ENCODE data around the gene DBNDD1. TPM values are rescaled to one million over a fixed set of nuclear protein-coding genes. Genes with fewer than 3 reads are reported as not detected.

The DBNDD1 gene
- total RNA-seq, 1 experiment from 2014 or later: 24.6 TPM

DNA sequence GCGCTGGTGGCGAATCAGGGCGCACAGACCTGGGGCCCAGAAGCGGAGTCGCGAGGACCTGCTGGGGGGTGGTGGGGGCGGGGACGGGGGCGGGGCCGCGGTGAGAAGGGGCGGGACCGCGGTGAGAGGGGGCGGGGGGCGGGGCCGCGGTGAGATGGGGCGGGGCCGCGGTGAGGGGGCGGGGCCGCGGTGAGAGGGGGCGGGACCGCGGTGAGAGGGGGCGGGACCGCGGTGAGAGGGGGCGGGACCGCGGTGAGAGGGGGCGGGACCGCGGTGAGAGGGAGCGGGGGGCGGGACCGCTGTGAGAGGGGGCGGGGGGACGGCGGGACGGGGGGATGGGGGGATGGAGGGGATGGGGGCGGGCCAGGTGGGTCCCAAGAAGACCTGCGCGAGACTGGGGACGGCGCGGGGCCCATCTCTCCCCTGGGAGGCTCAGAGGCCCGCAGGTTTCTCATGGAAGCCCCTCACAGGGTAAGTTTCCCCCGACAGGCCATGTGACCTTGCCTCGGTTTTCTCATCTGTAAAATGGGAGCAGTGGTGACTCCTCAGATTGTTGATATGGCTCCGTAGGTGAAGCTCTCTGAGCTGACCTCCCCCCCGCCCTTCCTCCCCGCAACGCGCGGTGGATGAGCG is 28.6 kb upstream of the DBNDD1 start:
- Histone ChIP-seq H3K4me3 (ENCODE audit: low read depth, low read length, poor library complexity, severe bottlenecking) (peak overlapping the region; percentile 50), H3K27ac (ENCODE audit: low read depth, low read length, poor library complexity, severe bottlenecking) (no peak overlapping the region), H3K36me3 (ENCODE audit: insufficient read depth, low read length, poor library complexity, severe bottlenecking) (peaks cover 4% of the 10 kb centered on the region), H3K4me1 (ENCODE audit: insufficient read depth, low read length, poor library complexity, severe bottlenecking) (peaks cover 10% of the 10 kb centered on the region), H3K9me3 (ENCODE audit: low read depth, low read length, poor library complexity, severe bottlenecking) (no peaks in the 10 kb centered on the region), H3K27me3 (replicated peaks; ENCODE audit: insufficient read depth, low read depth, low read length, poor library complexity) (no peaks in the 10 kb centered on the region)
- no TSS peak for BruUV-seq (replicated peaks)
- POLR2A ChIA-PET (ENCODE audit: low non-redundant PET): no interaction called here
- intact Hi-C loops (cut with micrococcal nuclease; ENCODE audit: unreplicated experiment): no loop called here
- TF ChIP-seq EZH2 (IDR thresholded peaks at IDR 0.05; ENCODE audit: borderline replicate concordance, low read depth, low read length, poor library complexity, severe bottlenecking): no peak
- TF ChIP-seq, protein P1, sequence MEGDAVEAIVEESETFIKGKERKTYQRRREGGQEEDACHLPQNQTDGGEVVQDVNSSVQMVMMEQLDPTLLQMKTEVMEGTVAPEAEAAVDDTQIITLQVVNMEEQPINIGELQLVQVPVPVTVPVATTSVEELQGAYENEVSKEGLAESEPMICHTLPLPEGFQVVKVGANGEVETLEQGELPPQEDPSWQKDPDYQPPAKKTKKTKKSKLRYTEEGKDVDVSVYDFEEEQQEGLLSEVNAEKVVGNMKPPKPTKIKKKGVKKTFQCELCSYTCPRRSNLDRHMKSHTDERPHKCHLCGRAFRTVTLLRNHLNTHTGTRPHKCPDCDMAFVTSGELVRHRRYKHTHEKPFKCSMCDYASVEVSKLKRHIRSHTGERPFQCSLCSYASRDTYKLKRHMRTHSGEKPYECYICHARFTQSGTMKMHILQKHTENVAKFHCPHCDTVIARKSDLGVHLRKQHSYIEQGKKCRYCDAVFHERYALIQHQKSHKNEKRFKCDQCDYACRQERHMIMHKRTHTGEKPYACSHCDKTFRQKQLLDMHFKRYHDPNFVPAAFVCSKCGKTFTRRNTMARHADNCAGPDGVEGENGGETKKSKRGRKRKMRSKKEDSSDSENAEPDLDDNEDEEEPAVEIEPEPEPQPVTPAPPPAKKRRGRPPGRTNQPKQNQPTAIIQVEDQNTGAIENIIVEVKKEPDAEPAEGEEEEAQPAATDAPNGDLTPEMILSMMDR (conservative IDR thresholded peaks at IDR 0.05; ENCODE audit: low read depth, low read length): no peak
- CTCF ChIA-PET: no interaction called here
- DNase-seq (ENCODE audit: low spot score): no peak

DNA sequence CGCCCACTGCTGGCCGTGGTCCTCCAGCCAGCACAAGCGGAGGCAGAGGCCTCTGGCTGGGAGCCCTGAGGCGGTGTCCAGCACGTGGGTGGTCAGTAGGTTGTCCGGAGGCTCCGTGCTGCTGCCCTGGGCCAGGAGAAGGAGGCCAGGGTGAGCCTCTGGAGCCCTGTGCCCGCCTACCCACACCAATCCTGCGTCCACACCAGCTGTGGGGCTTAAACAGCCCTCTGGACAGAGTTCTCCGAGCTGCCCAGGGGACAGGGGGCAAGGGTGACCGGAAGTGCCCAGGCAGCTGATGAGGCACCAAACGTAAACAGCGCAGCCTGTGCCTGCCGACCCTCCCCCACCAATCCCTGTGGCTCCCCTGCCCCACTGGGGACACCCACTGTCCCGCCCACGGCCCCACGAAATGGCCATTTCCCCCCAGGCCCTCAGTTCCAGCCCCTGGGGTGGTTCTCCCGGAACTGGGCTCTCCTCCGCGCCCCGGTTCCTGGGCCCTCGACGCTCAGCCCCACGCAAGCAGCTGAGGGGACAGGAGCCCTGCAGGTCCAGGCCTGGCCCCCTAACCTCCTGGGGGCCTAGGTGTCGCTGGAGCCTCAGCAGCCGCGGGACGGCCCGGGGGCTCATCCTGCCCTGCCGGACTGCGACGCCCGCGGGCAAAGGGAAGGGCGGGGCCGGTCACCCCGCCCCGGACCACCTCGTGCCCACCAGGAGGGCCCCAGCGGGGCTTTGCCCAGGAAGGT is 27.9 kb upstream of the DBNDD1 start:
- no peak for TF ChIP-seq EZH2 (IDR thresholded peaks at IDR 0.05; ENCODE audit: borderline replicate concordance, low read depth, low read length, poor library complexity, severe bottlenecking)
- TF ChIP-seq, protein P1 (conservative IDR thresholded peaks at IDR 0.05; ENCODE audit: low read depth, low read length): no peak
- Histone ChIP-seq H3K9me3 (ENCODE audit: low read depth, low read length, poor library complexity, severe bottlenecking) (no peaks in the 10 kb centered on the region), H3K36me3 (ENCODE audit: insufficient read depth, low read length, poor library complexity, severe bottlenecking) (peaks cover 4% of the 10 kb centered on the region), H3K27me3 (replicated peaks; ENCODE audit: insufficient read depth, low read depth, low read length, poor library complexity) (no peaks in the 10 kb centered on the region), H3K27ac (ENCODE audit: low read depth, low read length, poor library complexity, severe bottlenecking) (peak overlapping the region; percentile 42), H3K4me3 (ENCODE audit: low read depth, low read length, poor library complexity, severe bottlenecking) (peak overlapping the region; percentile 50), H3K4me1 (ENCODE audit: insufficient read depth, low read length, poor library complexity, severe bottlenecking) (peaks cover 10% of the 10 kb centered on the region)
- intact Hi-C loops (cut with micrococcal nuclease; ENCODE audit: unreplicated experiment): no loop called here
- no peak for DNase-seq (ENCODE audit: low spot score)
- ChIA-PET CTCF (no interaction called here), POLR2A (ENCODE audit: low non-redundant PET) (no interaction called here)
- no TSS peak for BruUV-seq (replicated peaks)

DNA sequence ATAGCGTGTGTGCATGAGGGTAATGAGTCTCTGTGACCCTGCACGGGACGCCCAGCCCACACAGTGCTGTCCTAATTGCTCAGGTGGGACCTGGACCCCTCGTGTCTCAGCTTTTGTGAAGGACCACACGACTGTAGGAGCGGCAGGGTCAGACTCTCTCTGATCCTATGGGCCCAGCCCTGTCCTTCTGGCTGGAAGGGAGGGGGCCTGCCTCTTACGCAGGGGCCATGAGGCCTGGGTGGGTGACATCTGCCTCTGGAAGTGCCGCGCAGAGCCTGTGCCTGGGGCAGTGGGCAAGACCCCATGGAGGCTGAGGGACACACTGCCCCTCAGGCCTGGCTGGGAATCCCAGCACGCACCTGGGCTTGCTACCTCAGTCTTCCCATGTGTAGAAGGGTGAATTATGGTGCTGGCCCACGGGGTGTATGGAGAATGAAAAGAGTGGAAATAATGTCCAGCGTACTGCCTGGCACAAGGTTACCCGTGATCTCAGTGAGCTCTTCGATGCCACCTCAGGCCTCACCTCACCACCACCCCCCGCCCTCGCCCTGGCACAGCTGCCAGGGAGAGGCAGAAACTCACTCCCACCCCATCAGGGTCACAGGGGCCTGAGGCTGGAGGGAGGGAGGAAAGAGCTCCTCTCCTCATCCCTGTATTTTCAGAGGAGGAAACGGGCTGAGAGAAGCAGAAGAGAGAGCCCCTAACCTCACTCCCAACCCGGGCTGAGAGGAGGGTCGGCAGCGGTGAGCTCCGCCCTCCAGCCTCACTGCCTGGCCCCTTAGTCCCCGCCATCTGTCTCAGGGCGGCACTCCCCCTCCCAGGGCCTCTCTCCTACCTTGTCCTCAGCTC is 27.1 kb upstream of the DBNDD1 start:
- Histone ChIP-seq H3K4me3 (ENCODE audit: low read depth, low read length, poor library complexity, severe bottlenecking) (peak overlapping the region; percentile 50), H3K36me3 (ENCODE audit: insufficient read depth, low read length, poor library complexity, severe bottlenecking) (peaks cover 4% of the 10 kb centered on the region), H3K9me3 (ENCODE audit: low read depth, low read length, poor library complexity, severe bottlenecking) (no peaks in the 10 kb centered on the region), H3K27ac (ENCODE audit: low read depth, low read length, poor library complexity, severe bottlenecking) (no peak overlapping the region), H3K27me3 (replicated peaks; ENCODE audit: insufficient read depth, low read depth, low read length, poor library complexity) (no peaks in the 10 kb centered on the region), H3K4me1 (ENCODE audit: insufficient read depth, low read length, poor library complexity, severe bottlenecking) (peaks cover 10% of the 10 kb centered on the region)
- POLR2A ChIA-PET (ENCODE audit: low non-redundant PET): no interaction called here
- intact Hi-C loops (cut with micrococcal nuclease; ENCODE audit: unreplicated experiment): no loop called here
- TF ChIP-seq, protein P1 (conservative IDR thresholded peaks at IDR 0.05; ENCODE audit: low read depth, low read length): no peak
- no peak for TF ChIP-seq EZH2 (IDR thresholded peaks at IDR 0.05; ENCODE audit: borderline replicate concordance, low read depth, low read length, poor library complexity, severe bottlenecking)
- BruUV-seq (replicated peaks): no TSS peak
- CTCF ChIA-PET: no interaction called here
- no peak for DNase-seq (ENCODE audit: low spot score)
